Body of pancreas (tissue), 4 donors: ENCODE results near the gene PTPRN2. TPM values are rescaled to one million over a fixed set of nuclear protein-coding genes. Genes with fewer than 3 reads are reported as not detected.

Experiments used
- ATAC-seq: fragments of 150-250 bp; one replicate; pipeline ENCODE4 v1.9.1; 2016
- DNase-seq, 4 donors: peaks; one replicate each; pipeline ENCODE4 v3.0.0-alpha.2; 2019
- H3K27ac ChIP-seq, 4 donors: fragments of 200-600 bp; sonication (generic); 1 replicate in 3 of 4; 2 replicates in 1 of 4; pipeline versions ENCODE4 v1.5.1 to v1.6.1; 2016 to 2019; ENCODE audit warnings: mild to moderate bottlenecking in 1 of 4, mixed read lengths in 1 of 4, moderate library complexity in 1 of 4
- H3K27me3 ChIP-seq, 2 donors: fragments of 200-600 bp; sonication (generic); one replicate each; pipeline ENCODE4 v1.6.0; 2016; ENCODE audit warnings: mild to moderate bottlenecking in 1 of 2
- H3K36me3 ChIP-seq, 2 donors: fragments of 200-600 bp; sonication (generic); replicated peaks in 1 of 2; 2 replicates each; pipeline ENCODE4 v1.5.1; 2016; ENCODE audit warnings: low read depth in 2 of 2; ENCODE audit not compliant: insufficient read depth in 1 of 2
- H3K4me1 ChIP-seq: fragments of 200-600 bp; sonication (generic); one replicate; pipeline ENCODE4 v1.6.0; 2016
- H3K4me3 ChIP-seq, 2 donors: fragments of 200-600 bp; sonication (generic); 1 replicate in 1 of 2; 2 replicates in 1 of 2; pipeline ENCODE4 v1.5.1; 2016 to 2019
- H3K9me3 ChIP-seq, 3 donors: fragments of 200-600 bp; sonication (generic); 1 replicate in 2 of 3; 2 replicates in 1 of 3; pipeline ENCODE4 v1.5.1; 2016
- POLR2A ChIP-seq, 3 donors: fragments of 450-650 bp; IDR thresholded peaks; one replicate each; pipeline ENCODE4 v1.6.1; 2016; ENCODE audit warnings: antibody characterized with exemption in 3 of 3, mild to moderate bottlenecking in 2 of 3
- WGBS, 2 donors: methylation state at CpG; one replicate each; pipeline ENCODE4 v1.1.5; 2017; 5-methylcytosine and 5-hydroxymethylcytosine counted together
- intact Hi-C: fragments of 100-400 bp; cut with DNase I; formaldehyde crosslinking; loops from one replicate; pipeline ENCODE4 v1.15.1; 2023
- total RNA-seq, 2 donors: library from RNA; depleted of rRNA; stranded (reverse); fragments of >200 nt; gene quantifications; one replicate each; pipeline ENCODE4 v1.1.0, GENCODE V29; 2016
- TF ChIP-seq, protein P1 (sequence below), 7 experiments: fragments of 450-650 bp in 4 of 7; fragments of 200-600 bp in 3 of 7; sonication (generic) in 3 of 7; IDR thresholded peaks; one replicate each; pipeline ENCODE4 v1.5.1; 2016 to 2019; ENCODE audit warnings: antibody characterized with exemption in 7 of 7

PTPRN2 gene
- total RNA-seq, 2 donors from 2014 or later: 31.6 to 76.1 TPM

GRCh38 chr7:158374586-158374985 lies 213.0 kb downstream of the PTPRN2 start:
- no peak overlapping the region for H3K4me3 ChIP-seq
- H3K36me3 ChIP-seq: no peaks in the 10 kb centered on the region
- DNase-seq: no peak
- H3K27me3 ChIP-seq: no peaks in the 10 kb centered on the region
- intact Hi-C loops: no loop called here
- 89 to 93% methylated on average over 6 of the region's 6 CpGs for WGBS, 2 donors
- TF ChIP-seq POLR2A (IDR thresholded peaks at IDR 0.05): no peak
- TF ChIP-seq, protein P1, sequence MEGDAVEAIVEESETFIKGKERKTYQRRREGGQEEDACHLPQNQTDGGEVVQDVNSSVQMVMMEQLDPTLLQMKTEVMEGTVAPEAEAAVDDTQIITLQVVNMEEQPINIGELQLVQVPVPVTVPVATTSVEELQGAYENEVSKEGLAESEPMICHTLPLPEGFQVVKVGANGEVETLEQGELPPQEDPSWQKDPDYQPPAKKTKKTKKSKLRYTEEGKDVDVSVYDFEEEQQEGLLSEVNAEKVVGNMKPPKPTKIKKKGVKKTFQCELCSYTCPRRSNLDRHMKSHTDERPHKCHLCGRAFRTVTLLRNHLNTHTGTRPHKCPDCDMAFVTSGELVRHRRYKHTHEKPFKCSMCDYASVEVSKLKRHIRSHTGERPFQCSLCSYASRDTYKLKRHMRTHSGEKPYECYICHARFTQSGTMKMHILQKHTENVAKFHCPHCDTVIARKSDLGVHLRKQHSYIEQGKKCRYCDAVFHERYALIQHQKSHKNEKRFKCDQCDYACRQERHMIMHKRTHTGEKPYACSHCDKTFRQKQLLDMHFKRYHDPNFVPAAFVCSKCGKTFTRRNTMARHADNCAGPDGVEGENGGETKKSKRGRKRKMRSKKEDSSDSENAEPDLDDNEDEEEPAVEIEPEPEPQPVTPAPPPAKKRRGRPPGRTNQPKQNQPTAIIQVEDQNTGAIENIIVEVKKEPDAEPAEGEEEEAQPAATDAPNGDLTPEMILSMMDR (IDR thresholded peaks at IDR 0.05): no peak
- peaks cover 17% of the 10 kb centered on the region for H3K4me1 ChIP-seq
- no peak overlapping the region for H3K27ac ChIP-seq
- no peaks in the 10 kb centered on the region for H3K9me3 ChIP-seq
- no peak for ATAC-seq

- Histone ChIP-seq H3K27me3 (no peaks in the 10 kb centered on the region), H3K36me3 (no peaks in the 10 kb centered on the region), H3K4me1 (peaks cover 17% of the 10 kb centered on the region), H3K4me3 (no peak overlapping the region), H3K9me3 (no peaks in the 10 kb centered on the region), H3K27ac (no peak overlapping the region)
- 75 to 78% methylated on average over 5 of the region's 5 CpGs for WGBS, 2 donors
- ATAC-seq (no peak), DNase-seq (no peak)
- TF ChIP-seq, protein P1 (IDR thresholded peaks at IDR 0.05): no peak
- TF ChIP-seq POLR2A (IDR thresholded peaks at IDR 0.05): no peak
- intact Hi-C loops: no loop called here
These were observed 213.5 kb downstream of the PTPRN2 start for GRCh38 chr7:158374146-158374545.

- peaks cover 17% of the 10 kb centered on the region for H3K4me1 ChIP-seq
- H3K36me3 ChIP-seq: no peaks in the 10 kb centered on the region
- H3K27me3 ChIP-seq: no peaks in the 10 kb centered on the region
- ATAC-seq (no peak), DNase-seq (no peak)
- no peak overlapping the region for H3K4me3 ChIP-seq
- no peak overlapping the region for H3K27ac ChIP-seq
- WGBS, 2 donors: 72 to 79% methylated on average over 12 to 18 of the region's 18 CpGs
- intact Hi-C loops: no loop called here
- no peaks in the 10 kb centered on the region for H3K9me3 ChIP-seq
- no peak for TF ChIP-seq POLR2A (IDR thresholded peaks at IDR 0.05)
- TF ChIP-seq, protein P1 (IDR thresholded peaks at IDR 0.05): no peak
These were observed 214.0 kb downstream of the PTPRN2 start for GRCh38 chr7:158373476-158374133.

- no peak for ATAC-seq
- Histone ChIP-seq H3K27me3 (no peaks in the 10 kb centered on the region), H3K4me1 (peaks cover 8% of the 10 kb centered on the region), H3K4me3 (no peak overlapping the region), H3K36me3 (no peaks in the 10 kb centered on the region), H3K9me3 (no peaks in the 10 kb centered on the region), H3K27ac (no peak overlapping the region)
- WGBS, 2 donors: 72 to 74% methylated on average over 22 of the region's 23 CpGs
- TF ChIP-seq, protein P1 (IDR thresholded peaks at IDR 0.05): no peak
- TF ChIP-seq POLR2A (IDR thresholded peaks at IDR 0.05): no peak
- intact Hi-C loops: no loop called here
- DNase-seq: no peak
These were observed 215.0 kb downstream of the PTPRN2 start for GRCh38 chr7:158372400-158373342.
